GM21737 (cell line): ENCODE results near the gene SLA2.
"Not testable (repeated sequence)": the region's sequence is repeated elsewhere in the genome, so short reads cannot be mapped to it uniquely, and the experiment has no call there.

ENCODE experiments used
- ATAC-seq: cut with Tn5 transposase; IDR thresholded peaks from one replicate; pipeline ENCODE4 v1.9.1; 2021; ENCODE audit warnings: mild to moderate bottlenecking, moderate library complexity; ENCODE audit not compliant: unreplicated experiment

The SLA2 gene, protein sequence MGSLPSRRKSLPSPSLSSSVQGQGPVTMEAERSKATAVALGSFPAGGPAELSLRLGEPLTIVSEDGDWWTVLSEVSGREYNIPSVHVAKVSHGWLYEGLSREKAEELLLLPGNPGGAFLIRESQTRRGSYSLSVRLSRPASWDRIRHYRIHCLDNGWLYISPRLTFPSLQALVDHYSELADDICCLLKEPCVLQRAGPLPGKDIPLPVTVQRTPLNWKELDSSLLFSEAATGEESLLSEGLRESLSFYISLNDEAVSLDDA

DNA sequence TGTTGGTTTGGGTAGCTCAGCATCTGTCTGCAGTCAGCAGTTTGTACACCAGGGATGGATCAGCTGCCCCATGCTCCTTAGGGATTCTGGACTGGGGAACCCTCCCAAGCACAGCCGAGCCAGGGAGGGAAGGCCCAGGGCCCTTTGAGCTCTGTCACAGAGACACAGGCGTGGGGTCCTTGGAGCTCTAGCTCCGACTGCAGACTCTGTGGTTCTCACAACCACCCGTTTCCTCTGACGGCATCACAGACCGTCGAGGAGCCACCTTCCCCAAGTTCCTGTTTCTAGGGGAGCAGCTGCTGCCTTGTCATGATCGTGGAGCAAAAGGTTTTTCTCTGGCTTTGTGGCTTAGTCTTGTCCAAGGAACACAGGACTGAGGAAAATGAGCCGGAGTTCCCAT lies at the start of gene SLA2:
Gene SLA2, minus strand, starts transcription at position 199 of the 400 bp plus-strand sequence. CDS start 4,861 bp downstream, outside the sequence.
- ATAC-seq: no peak

DNA sequence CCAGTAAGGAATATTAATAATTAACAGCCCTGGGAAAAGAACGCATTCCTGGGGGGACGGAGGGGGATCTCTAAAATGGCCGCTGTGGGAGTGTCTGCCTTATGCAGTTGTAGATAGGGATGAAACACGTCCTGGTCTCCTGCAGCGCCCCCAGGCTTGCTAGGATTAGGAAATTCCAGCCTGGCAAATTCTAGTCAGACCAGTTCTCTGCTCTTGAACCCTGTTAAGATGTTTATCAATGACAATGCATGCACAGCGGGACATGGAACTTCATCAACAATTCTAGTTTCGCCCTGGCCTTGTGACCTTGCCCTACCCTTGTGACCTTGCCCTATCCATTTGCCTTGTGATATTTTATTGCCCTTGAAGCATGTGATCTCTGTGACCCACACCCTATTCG lies 49.5 kb upstream of the SLA2 start:
- not testable (repeated sequence) for ATAC-seq

GRCh38 chr20:36688630-36689029 lies 42.6 kb upstream of the SLA2 start:
- ATAC-seq: no peak

GRCh38 chr20:36687850-36688249 lies 41.9 kb upstream of the SLA2 start:
- ATAC-seq: no peak

DNA sequence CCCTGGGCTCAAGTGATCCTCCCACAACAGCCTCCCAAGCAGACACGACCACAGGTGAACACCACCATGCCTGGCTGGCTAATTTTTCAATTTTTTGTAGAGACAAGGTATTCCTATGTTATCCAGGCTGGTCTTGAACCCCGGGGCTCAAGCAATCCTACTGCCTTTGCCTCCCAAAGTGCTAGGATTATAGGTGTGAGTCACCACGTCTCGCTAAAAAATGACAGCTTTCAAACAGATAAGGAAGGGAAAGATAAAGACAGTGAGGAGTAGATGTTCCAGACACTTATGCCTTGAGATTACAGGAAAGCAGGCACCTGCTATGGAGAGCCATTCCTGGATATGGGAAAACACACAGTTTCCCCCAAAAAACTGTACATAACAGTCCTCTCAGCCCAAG lies 40.9 kb upstream of the SLA2 start:
- no peak for ATAC-seq

DNA sequence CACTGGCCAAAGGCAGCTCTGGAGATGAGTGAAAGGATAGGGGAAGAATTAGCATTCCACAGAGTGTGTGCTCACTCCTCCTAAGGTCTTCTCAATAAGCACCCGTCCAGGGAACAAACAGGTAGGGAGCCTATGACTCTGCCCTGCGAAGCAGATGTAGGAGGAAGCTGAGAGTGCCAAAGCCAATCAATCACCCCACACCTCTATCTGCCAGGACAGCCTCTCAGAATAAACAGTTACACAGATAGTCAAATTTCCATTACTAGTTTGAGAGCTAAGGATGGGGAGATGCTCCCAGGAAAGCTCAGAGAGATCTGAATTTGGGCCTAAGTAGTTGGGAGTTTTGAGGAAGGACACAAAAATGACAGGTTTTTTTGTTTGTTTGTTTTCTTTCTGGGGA lies 40.5 kb upstream of the SLA2 start:
- ATAC-seq: no peak

DNA sequence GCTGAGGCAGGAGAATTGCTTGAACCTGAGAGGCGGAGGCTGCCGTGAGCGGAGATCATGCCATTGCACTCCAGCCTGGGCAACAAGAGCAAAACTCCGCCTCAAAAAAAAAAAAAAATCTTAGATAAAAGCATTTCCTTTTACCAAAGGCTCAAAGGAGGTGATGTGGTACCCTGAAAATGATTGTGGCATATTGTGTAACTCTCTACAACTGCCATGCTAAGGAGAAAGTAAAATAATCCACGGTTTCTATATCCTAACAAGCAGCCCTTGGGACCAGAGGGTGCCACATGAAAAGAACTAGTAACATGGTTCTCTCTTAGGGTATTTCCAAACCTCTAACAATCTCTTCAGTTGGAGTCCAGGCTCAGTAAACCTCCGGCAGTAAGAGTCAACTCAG lies 38.8 kb upstream of the SLA2 start:
- no peak for ATAC-seq

GRCh38 chr20:36682311-36682710 lies 36.3 kb upstream of the SLA2 start:
- ATAC-seq: no peak

DNA sequence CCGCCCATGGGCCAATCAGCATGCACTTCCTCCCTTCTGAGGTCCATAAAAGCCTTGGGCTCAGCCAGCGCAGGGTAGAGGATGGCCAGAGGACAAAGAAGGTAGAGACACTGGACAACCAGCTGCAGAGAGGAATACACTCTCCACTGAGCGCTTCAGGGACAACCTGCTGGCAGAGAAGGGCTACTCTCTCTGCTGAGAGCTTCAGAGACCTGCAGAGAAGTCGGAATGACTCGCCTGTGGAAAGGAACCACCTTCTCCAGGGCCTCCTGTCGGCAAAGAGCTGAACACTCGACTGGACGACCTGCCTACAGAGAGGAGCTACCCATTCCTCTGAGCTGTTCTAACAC lies 31.4 kb upstream of the SLA2 start:
- no peak for ATAC-seq

- ATAC-seq: no peak
Measured at GRCh38 chr20:36676701-36677421, 30.9 kb upstream of the SLA2 start.

DNA sequence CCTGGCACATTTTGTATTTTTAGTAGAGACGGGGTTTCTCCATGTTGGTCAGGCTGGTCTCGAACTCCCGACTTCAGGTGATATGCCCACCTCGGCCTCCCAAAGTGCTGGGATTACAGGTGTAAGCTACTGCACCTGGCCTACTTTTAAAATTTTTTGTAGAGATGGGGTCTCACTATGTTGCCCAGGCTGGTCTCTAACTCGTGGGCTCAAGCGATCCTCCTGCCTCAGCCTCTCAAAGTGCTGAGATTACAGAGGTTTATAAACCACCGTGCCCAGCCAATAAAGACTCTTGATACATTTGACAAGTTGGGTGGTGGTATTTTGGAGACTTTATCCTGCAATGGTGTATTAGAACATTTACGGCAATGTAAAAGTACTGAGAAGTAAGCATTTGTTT lies 29.5 kb upstream of the SLA2 start:
- not testable (repeated sequence) for ATAC-seq

- ATAC-seq: no peak
Measured at GRCh38 chr20:36672991-36673390, 27.0 kb upstream of the SLA2 start.

DNA sequence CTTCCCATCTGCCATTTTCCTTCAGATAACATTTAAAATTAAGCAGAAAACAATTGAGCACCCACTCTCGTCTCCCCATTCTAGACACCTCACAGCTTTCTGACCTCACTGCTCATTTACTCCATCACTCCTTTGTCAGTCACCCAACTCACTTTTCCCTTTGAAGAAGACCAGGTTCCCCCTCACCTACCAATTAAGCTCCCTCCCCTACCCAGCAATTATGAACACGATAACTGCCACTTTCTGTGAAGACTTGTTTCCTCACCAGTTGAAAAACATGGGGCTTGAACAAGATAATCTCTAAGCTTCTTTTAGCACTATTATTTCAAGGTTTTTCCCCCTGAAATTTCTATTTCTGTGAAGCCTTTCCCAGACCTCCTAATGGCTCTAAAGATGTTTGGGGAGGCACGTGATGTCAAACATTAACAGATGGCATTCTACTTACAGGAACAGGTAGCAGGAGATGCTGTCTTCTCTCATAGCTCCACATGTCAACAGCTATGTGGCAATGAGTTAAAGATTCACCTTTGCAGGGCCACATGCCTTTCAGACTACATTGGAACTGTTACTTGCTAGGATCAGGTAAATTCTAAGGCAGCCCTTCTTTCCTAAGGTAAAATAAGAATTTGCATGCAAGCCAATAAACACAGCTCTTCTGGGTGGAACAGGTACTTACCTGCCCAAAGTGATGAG lies 24.8 kb upstream of the SLA2 start:
- ATAC-seq: no peak

GRCh38 chr20:36666181-36666740 lies 20.3 kb upstream of the SLA2 start:
- ATAC-seq: no peak

DNA sequence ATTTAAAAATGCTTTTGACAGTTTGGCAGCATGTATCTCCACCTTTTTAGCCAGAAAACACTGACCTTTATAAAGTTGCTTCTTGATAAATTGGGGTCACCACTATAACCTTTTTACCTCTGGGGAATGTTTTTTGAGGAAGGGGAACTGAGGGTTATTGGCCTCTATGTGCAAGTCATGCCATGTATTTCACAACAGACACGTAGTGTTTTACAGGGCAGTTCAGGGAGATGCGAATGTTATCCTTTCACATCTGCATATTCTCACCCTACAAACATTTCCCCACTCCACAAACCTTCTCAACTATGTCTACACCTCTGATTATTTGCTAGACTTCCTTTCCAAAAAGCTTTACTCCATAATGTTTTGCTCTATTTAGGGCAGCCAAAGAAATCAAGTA lies 17.0 kb upstream of the SLA2 start:
- no peak for ATAC-seq

- no peak for ATAC-seq
Measured at GRCh38 chr20:36658300-36658699, 12.3 kb upstream of the SLA2 start.

- no peak for ATAC-seq
Measured at GRCh38 chr20:36656733-36657132, 10.7 kb upstream of the SLA2 start.

DNA sequence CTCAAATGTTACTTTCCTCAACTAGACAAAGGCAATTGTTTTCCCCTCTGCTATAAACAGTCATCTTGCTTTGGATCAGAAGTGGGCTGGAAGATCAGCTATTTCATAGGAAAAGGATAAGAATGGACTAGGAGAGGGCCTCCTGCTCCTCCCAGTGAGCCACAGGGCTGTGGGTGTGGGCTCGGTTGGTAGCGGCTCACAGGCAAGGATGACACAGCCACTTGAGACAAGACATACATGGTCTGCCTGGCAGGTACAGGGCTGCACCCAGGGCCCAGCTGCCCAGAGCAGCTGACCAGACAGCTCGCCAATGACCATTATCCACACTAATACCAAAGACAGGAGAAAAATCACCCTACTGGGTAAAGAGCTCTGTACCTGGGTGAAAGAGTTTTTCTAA lies 9.0 kb upstream of the SLA2 start:
- ATAC-seq: no peak

DNA sequence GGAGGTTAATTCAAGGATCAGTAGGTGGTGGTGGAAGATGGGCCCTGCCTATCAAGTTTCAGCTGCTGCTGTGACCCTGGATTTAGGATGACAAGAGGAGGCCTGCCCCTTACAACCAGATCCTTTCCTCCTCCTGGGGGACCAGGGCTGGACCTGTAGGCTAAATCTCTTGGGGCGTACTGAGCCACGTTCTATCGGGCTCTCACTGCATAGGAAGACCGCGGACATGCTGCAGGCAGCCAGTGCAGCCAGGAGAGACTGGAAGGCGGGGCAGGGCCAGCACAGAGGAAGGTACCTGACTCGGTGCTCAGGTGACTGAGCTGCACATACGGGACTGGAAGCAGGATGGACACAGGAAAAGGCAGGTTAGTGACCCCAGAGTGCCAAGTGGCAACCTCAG lies 8.5 kb upstream of the SLA2 start:
- ATAC-seq: no peak

DNA sequence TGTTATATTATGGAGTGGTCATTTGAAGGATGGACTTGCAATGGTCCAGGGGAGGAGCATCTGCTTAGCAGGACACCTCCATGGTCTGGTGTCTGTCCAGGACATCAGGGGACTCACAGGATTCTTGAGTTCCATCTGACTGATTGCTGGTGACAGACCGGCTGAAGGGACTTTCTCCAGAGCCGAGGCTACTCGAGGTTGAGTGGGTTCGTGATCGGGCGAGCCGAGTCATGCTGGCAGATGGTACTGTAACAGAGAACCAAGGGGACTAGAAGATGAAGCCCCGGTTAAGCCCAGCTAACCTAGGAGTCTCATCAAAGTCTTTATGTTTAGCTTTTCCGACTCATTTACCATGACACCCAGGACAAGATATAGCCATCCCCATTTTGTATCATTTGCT lies 7.5 kb upstream of the SLA2 start:
- ATAC-seq: no peak

DNA sequence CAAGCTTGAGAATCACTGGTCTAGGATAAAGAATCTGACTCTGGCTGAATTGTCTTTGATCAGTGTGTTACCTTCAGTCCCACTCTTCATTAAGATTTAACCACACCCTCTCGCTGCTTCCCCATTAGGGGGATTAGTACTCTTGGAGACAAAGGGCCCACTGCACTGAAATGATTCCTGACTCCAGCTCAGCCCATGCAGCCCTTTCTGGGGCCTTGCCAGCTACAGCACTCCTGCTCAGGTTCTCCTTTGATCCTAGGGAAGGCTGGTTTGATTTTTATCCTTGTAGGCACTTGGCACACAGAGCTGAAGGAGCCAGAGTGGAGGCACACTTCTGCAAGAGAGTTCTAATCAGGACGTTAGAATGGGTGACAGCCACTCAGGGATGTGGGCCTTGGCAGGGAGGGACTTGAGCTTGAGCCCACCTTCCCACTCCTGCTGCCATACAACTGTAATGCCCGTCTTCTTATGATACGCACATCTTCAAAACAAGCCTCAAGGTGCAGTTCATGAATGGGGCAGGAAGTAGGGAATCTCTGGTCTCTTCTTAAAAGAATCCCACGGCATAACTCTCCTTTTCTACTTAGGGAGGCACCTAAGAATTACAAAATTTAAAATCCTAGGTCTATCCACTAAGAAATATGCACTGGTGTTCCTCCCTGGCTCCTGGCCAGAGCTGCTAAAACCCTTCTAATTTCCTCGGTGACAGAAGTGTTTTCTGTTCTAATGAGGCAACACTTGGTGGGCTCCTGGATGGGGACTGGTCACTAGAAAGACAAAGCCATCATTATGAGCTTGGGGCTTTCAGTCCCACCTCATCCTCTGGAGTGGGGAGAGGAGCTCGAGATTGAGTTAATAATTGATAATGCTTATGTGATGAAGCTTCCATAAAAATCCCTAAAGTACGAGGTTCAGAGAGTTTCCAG lies 1.5 kb upstream of the SLA2 start:
- no peak for ATAC-seq
